Measurements from ENCODE around the gene EEF2K.
"Not testable (repeated sequence)": the region's sequence is repeated elsewhere in the genome, so short reads cannot be mapped to it uniquely, and the experiment has no call there.

The EEF2K gene

GRCh38 chr16:22189473-22190080 lies 16.5 kb upstream of the EEF2K start:
- DNase-seq (ENCODE audit: low read depth, low spot score): peak; percentile 27

- peak; percentile 100 for DNase-seq (ENCODE audit: low read depth, low spot score)
Observed at GRCh38 chr16:22190081-22190775, 15.8 kb upstream of the EEF2K start.

GRCh38 chr16:22190776-22191531 lies 15.1 kb upstream of the EEF2K start:
- peak; percentile 98 for DNase-seq (ENCODE audit: low read depth, low spot score)

GRCh38 chr16:22191532-22192260 lies 14.4 kb upstream of the EEF2K start:
- DNase-seq (ENCODE audit: low read depth, low spot score): peak; percentile 26

GRCh38 chr16:22192261-22193062 lies 13.6 kb upstream of the EEF2K start:
- peak; percentile 89 for DNase-seq (ENCODE audit: low read depth, low spot score)

- DNase-seq (ENCODE audit: low read depth, low spot score): no peak
Observed at GRCh38 chr16:22193063-22193411, 13.0 kb upstream of the EEF2K start.

GRCh38 chr16:22194707-22195444 lies 11.2 kb upstream of the EEF2K start:
- no peak for DNase-seq (ENCODE audit: low read depth, low spot score)

GRCh38 chr16:22195445-22195694 lies 10.7 kb upstream of the EEF2K start:
- DNase-seq (ENCODE audit: low read depth, low spot score): no peak

- DNase-seq (ENCODE audit: low read depth, low spot score): peak; percentile 95
Observed at GRCh38 chr16:22195695-22196558, 10.2 kb upstream of the EEF2K start.

GRCh38 chr16:22196559-22197168 lies 9.4 kb upstream of the EEF2K start:
- not testable (repeated sequence) for DNase-seq (ENCODE audit: low read depth, low spot score)

- no peak for DNase-seq (ENCODE audit: low read depth, low spot score)
Observed at GRCh38 chr16:22198547-22199293, 7.4 kb upstream of the EEF2K start.

GRCh38 chr16:22202261-22202637 lies 3.8 kb upstream of the EEF2K start:
- no peak for DNase-seq (ENCODE audit: low read depth, low spot score)

- DNase-seq (ENCODE audit: low read depth, low spot score): no peak
Observed at GRCh38 chr16:22203091-22203490, 3.0 kb upstream of the EEF2K start.

- no peak for DNase-seq (ENCODE audit: low read depth, low spot score)
Observed at GRCh38 chr16:22204091-22204655, 1.9 kb upstream of the EEF2K start.

GRCh38 chr16:22205577-22206012 lies 483 bp upstream of the EEF2K start:
- DNase-seq (ENCODE audit: low read depth, low spot score): no peak

- peak; percentile 88 for DNase-seq (ENCODE audit: low read depth, low spot score)
Observed at GRCh38 chr16:22206842-22207714, 1.0 kb downstream of the EEF2K start.

- no peak for DNase-seq (ENCODE audit: low read depth, low spot score)
Observed at GRCh38 chr16:22207715-22208360, 1.8 kb downstream of the EEF2K start.

Data from astrocyte of the hippocampus (primary cell).